Measurements from ENCODE around the gene SLC18B1.

DNA sequence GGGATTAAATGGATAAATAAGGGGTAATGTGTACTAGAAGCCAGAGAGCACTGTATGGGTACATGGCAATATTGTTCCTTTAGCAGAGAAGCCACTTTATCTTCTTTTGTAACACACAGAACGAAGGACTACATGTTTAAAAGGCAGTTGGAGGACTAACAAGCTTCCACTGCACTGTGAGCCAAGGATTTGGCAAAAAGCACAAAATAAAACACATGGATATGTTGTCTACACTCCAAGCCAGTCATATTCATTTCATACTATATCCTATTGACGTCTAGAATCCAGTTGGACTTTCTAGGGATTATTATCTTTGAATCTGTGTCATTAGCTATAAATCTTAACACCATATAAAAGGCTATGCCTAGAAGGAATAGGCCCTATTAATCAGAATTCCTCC lies 3.0 kb downstream of the SLC18B1 start:
- TF ChIP-seq, protein P1, sequence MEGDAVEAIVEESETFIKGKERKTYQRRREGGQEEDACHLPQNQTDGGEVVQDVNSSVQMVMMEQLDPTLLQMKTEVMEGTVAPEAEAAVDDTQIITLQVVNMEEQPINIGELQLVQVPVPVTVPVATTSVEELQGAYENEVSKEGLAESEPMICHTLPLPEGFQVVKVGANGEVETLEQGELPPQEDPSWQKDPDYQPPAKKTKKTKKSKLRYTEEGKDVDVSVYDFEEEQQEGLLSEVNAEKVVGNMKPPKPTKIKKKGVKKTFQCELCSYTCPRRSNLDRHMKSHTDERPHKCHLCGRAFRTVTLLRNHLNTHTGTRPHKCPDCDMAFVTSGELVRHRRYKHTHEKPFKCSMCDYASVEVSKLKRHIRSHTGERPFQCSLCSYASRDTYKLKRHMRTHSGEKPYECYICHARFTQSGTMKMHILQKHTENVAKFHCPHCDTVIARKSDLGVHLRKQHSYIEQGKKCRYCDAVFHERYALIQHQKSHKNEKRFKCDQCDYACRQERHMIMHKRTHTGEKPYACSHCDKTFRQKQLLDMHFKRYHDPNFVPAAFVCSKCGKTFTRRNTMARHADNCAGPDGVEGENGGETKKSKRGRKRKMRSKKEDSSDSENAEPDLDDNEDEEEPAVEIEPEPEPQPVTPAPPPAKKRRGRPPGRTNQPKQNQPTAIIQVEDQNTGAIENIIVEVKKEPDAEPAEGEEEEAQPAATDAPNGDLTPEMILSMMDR (IDR thresholded peaks at IDR 0.05), result no peak
- TF ChIP-seq EP300 (IDR thresholded peaks at IDR 0.05), result no peak
